H1 (cell line): ENCODE data around the gene PEX14. TPM values are rescaled to one million over a fixed set of nuclear protein-coding genes. Genes with fewer than 3 reads are reported as not detected.

Source experiments
- CTCF ChIA-PET: fragments of 300-600 bp; sonication (Branson Sonifier 250); formaldehyde crosslinking; loops from one replicate; lab custom pipeline; 2021; ENCODE audit not compliant: partially characterized antibody; lab: Charles Lee
- POLR2A ChIA-PET: fragments of 300-600 bp; sonication (Branson Sonifier 250); formaldehyde crosslinking; loops from one replicate; lab custom pipeline; 2021; ENCODE audit warnings: inconsistent platforms; ENCODE audit not compliant: partially characterized antibody; lab: Charles Lee
- DNase-seq, 2 experiments: peaks; one replicate each; pipeline versions ENCODE4 v3.0.0 to v3.0.0-alpha.2; 2010 to 2022; ENCODE audit warnings: low spot score in 2 of 2, low read depth in 1 of 2, mixed read lengths in 1 of 2
- FAIRE-seq: peaks from 2 replicates; lab custom pipeline; 2011; peaks lifted over from hg19 to GRCh38; lab: Jason Lieb, UNC
- H2AFZ ChIP-seq: 2 replicates; pipeline ENCODE4 v1.8.1; 2012; ENCODE audit warnings: low read length, inconsistent platforms
- H2AK5ac ChIP-seq: 2 replicates; pipeline ENCODE4 v1.6.1; 2013; ENCODE audit warnings: low read depth, low read length
- H2BK120ac ChIP-seq: replicated peaks from 2 replicates; pipeline ENCODE3; 2013; ENCODE audit warnings: low read depth, low read length, inconsistent platforms
- H2BK12ac ChIP-seq: 2 replicates; pipeline ENCODE4 v1.6.1; 2013; ENCODE audit warnings: low read depth, low read length
- H2BK15ac ChIP-seq: 2 replicates; pipeline ENCODE4 v1.6.1; 2013; ENCODE audit warnings: low read length
- H2BK20ac ChIP-seq: 2 replicates; pipeline ENCODE4 v1.6.1; 2013; ENCODE audit warnings: low read length
- H2BK5ac ChIP-seq: 2 replicates; pipeline ENCODE4 v1.6.1; 2013; ENCODE audit warnings: low read depth, low read length
- H3K14ac ChIP-seq: 2 replicates; pipeline ENCODE4 v1.6.1; 2013; ENCODE audit warnings: inconsistent platforms; ENCODE audit not compliant: insufficient read length
- H3K18ac ChIP-seq: 2 replicates; pipeline ENCODE4 v1.6.1; 2013; ENCODE audit warnings: low read length; ENCODE audit errors: extremely low read depth
- H3K23ac ChIP-seq: 2 replicates; pipeline ENCODE4 v1.6.1; 2013; ENCODE audit warnings: inconsistent platforms; ENCODE audit not compliant: insufficient read length
- H3K23me2 ChIP-seq: 2 replicates; pipeline ENCODE4 v1.6.1; 2013; ENCODE audit warnings: low read depth, low read length
- H3K27ac ChIP-seq: 2 replicates; pipeline ENCODE4 v1.6.1; 2011; ENCODE audit warnings: low read depth, low read length, inconsistent platforms
- H3K27me3 ChIP-seq, 4 experiments: replicated peaks in 1 of 4; 1 replicate in 1 of 4; 2 replicates in 3 of 4; pipeline versions ENCODE4 v1.6.1 to v1.8.1; 2011 to 2013; ENCODE audit warnings: low read length in 3 of 4, mild to moderate bottlenecking in 3 of 4, inconsistent platforms in 2 of 4, mixed read lengths in 2 of 4, moderate library complexity in 1 of 4; ENCODE audit not compliant: control insufficient read depth in 3 of 4, insufficient read depth in 3 of 4; ENCODE audit errors: extremely low read depth in 1 of 4
- H3K36me3 ChIP-seq, 4 experiments: 2 replicates each; pipeline versions ENCODE4 v1.6.1 to v1.8.1; 2011 to 2013; ENCODE audit warnings: mild to moderate bottlenecking in 4 of 4, low read length in 3 of 4, moderate library complexity in 2 of 4, control low read depth in 1 of 4, inconsistent platforms in 1 of 4; ENCODE audit not compliant: insufficient read depth in 4 of 4, control insufficient read depth in 2 of 4
- H3K4ac ChIP-seq: replicated peaks from 2 replicates; pipeline ENCODE3; 2013; ENCODE audit warnings: low read length, low read depth, mixed read lengths, inconsistent platforms; ENCODE audit not compliant: insufficient read length
- H3K4me1 ChIP-seq, 4 experiments: replicated peaks in 1 of 4; 1 replicate in 1 of 4; 2 replicates in 3 of 4; pipeline versions ENCODE4 v1.6.1 to v1.8.1; 2011 to 2013; ENCODE audit warnings: low read length in 3 of 4, inconsistent platforms in 2 of 4, mixed read lengths in 1 of 4; ENCODE audit not compliant: insufficient read depth in 4 of 4, control insufficient read depth in 3 of 4
- H3K4me2 ChIP-seq, 2 experiments: 2 replicates each; pipeline versions ENCODE4 v1.6.1 to v1.8.1; 2011 to 2013; ENCODE audit warnings: low read depth in 2 of 2, low read length in 2 of 2, control low read depth in 1 of 2, inconsistent platforms in 1 of 2, mild to moderate bottlenecking in 1 of 2; ENCODE audit not compliant: insufficient read depth in 1 of 2
- H3K4me3 ChIP-seq, 4 experiments: fragments of 200-600, 300-600 bp in 1 of 4; sonication (generic), shearing (Covaris generic), sonication (Bioruptor Twin) in 1 of 4; 2 replicates each; pipeline versions ENCODE4 v1.5.1 to v1.8.1; 2011 to 2016; ENCODE audit warnings: low read length in 4 of 4, low read depth in 3 of 4, control low read depth in 2 of 4, inconsistent platforms in 2 of 4, mild to moderate bottlenecking in 2 of 4, mixed read lengths in 1 of 4, moderate library complexity in 1 of 4; ENCODE audit not compliant: insufficient read depth in 2 of 4; ENCODE audit errors: extremely low read depth in 1 of 4
- H3K56ac ChIP-seq: replicated peaks from 2 replicates; pipeline ENCODE3; 2013; ENCODE audit warnings: low read depth, mild to moderate bottlenecking, mixed read lengths, low read length, inconsistent platforms; ENCODE audit not compliant: insufficient read length
- H3K79me1 ChIP-seq: 2 replicates; pipeline ENCODE4 v1.6.1; 2013; ENCODE audit warnings: low read depth, low read length, control low read depth
- H3K79me2 ChIP-seq, 2 experiments: 2 replicates each; pipeline versions ENCODE4 v1.6.1 to v1.8.1; 2012 to 2013; ENCODE audit warnings: low read length in 2 of 2, mild to moderate bottlenecking in 2 of 2, inconsistent platforms in 1 of 2; ENCODE audit not compliant: insufficient read depth in 2 of 2, control insufficient read depth in 1 of 2
- H3K9ac ChIP-seq, 4 experiments: replicated peaks in 1 of 4; 1 replicate in 1 of 4; 2 replicates in 3 of 4; pipeline versions ENCODE4 v1.6.1 to v1.8.1; 2011 to 2013; ENCODE audit warnings: low read depth in 3 of 4, low read length in 3 of 4, control low read depth in 2 of 4, mild to moderate bottlenecking in 2 of 4, moderate library complexity in 2 of 4, inconsistent platforms in 1 of 4; ENCODE audit errors: extremely low read depth in 1 of 4
- H3K9me3 ChIP-seq, 2 experiments: 2 replicates each; pipeline versions ENCODE4 v1.6.1 to v1.8.1; 2012 to 2013; ENCODE audit warnings: mild to moderate bottlenecking in 2 of 2, moderate library complexity in 2 of 2, control low read depth in 1 of 2, inconsistent platforms in 1 of 2, low read depth in 1 of 2, low read length in 1 of 2, mixed read lengths in 1 of 2; ENCODE audit not compliant: insufficient read depth in 2 of 2
- H4K20me1 ChIP-seq, 2 experiments: replicated peaks in 1 of 2; 2 replicates each; pipeline versions ENCODE3 to v1.8.1; 2011 to 2013; ENCODE audit warnings: inconsistent platforms in 2 of 2, low read length in 2 of 2, mild to moderate bottlenecking in 1 of 2; ENCODE audit not compliant: insufficient read depth in 2 of 2, control insufficient read depth in 1 of 2
- H4K5ac ChIP-seq: 2 replicates; pipeline ENCODE4 v1.6.1; 2013; ENCODE audit warnings: low read length, low read depth, mixed read lengths, inconsistent platforms; ENCODE audit not compliant: insufficient read length
- H4K8ac ChIP-seq: 2 replicates; pipeline ENCODE4 v1.8.0; 2013; ENCODE audit warnings: mild to moderate bottlenecking, moderate library complexity, low read length, inconsistent platforms; ENCODE audit not compliant: insufficient read depth; ENCODE audit errors: extremely low read depth
- H4K91ac ChIP-seq: replicated peaks from 2 replicates; pipeline ENCODE3; 2013; ENCODE audit warnings: low read length, mixed read lengths, inconsistent platforms; ENCODE audit not compliant: insufficient read length
- ASH2L ChIP-seq: fragments of 200-600, 300-600 bp; sonication (generic); IDR thresholded peaks from one replicate; pipeline ENCODE4 v1.7.1; 2017; ENCODE audit warnings: low read length
- BACH1 ChIP-seq: IDR thresholded peaks from 2 replicates; pipeline ENCODE4 v1.6.1; 2012; ENCODE audit warnings: low read length, improper control_type of control experiment
- BCL11A ChIP-seq, 2 experiments: IDR thresholded peaks; one replicate each; pipeline ENCODE4 v1.6.1; 2011; ENCODE audit warnings: low read depth in 2 of 2, low read length in 2 of 2, mild to moderate bottlenecking in 2 of 2
- HDAC6 ChIP-seq: IDR thresholded peaks from one replicate; pipeline ENCODE4 v1.7.1; 2012; ENCODE audit warnings: low read depth, mild to moderate bottlenecking, inconsistent platforms, low read length, moderate library complexity
- JUN ChIP-seq: IDR thresholded peaks from 2 replicates; pipeline ENCODE4 v1.6.1; 2011; ENCODE audit warnings: low read depth, mild to moderate bottlenecking, improper control_type of control experiment, low read length
- MAFK ChIP-seq: IDR thresholded peaks from 2 replicates; pipeline ENCODE4 v1.6.1; 2012; ENCODE audit warnings: low read depth, mild to moderate bottlenecking, improper control_type of control experiment, low read length
- NRF1 ChIP-seq: IDR thresholded peaks from 2 replicates; pipeline ENCODE4 v1.6.1; 2011; ENCODE audit warnings: mild to moderate bottlenecking, low read depth, low read length, improper control_type of control experiment
- SIX5 ChIP-seq: IDR thresholded peaks from 2 replicates; pipeline ENCODE4 v1.6.1; 2011; ENCODE audit warnings: mild to moderate bottlenecking, low read depth, low read length
- TAF1 ChIP-seq: IDR thresholded peaks from 2 replicates; pipeline ENCODE4 v1.6.1; 2011; ENCODE audit warnings: mild to moderate bottlenecking, low read depth, low read length
- TAF7 ChIP-seq: optimal IDR thresholded peaks from 2 replicates; pipeline ENCODE3; 2011; ENCODE audit warnings: low read depth, mild to moderate bottlenecking, inconsistent platforms, low read length, moderate library complexity, borderline replicate concordance
- WGBS, 2 experiments: shearing (Covaris generic) in 1 of 2; methylation state at CpG; one replicate each; pipeline versions ENCODE4 v1.1.6 to v1.1.7; 2013 to 2015; ENCODE audit warnings: low lambda C conversion rate in 2 of 2, mixed read lengths in 2 of 2, inconsistent platforms in 1 of 2, low coverage in 1 of 2, missing lambda C conversion rate in 1 of 2; ENCODE audit not compliant: insufficient replicate concordance in 2 of 2, insufficient coverage in 1 of 2, insufficient read length in 1 of 2; ENCODE audit errors: extremely low coverage in 1 of 2, missing lambda C conversion rate in 1 of 2; 5-methylcytosine and 5-hydroxymethylcytosine counted together
- polyA plus RNA-seq, 7 experiments: library from polyadenylated mRNA; depleted of rRNA in 3 of 7; stranded (reverse) in 5 of 7; unstranded in 2 of 7; fragments of >200 nt in 5 of 7; fragments of 200-250 nt in 2 of 7; gene quantifications; 1 replicate in 5 of 7; 2 replicates in 1 of 7; 4 replicates in 1 of 7; pipeline versions ENCODE4 v1.2.1 to v1.2.3, GENCODE V29; 2011 to 2013; ENCODE audit warnings: missing spikeins in 2 of 7, mixed read lengths in 2 of 7
- total RNA-seq: library from RNA; stranded (reverse); fragmentation: NEBNext Ultra II Directional; extraction: Animal tissue kit (Norgen Biotek cat#: 25700); gene quantifications from 2 replicates; pipeline ENCODE4 v1.2.1, GENCODE V29; 2021
- TF ChIP-seq, protein P1 (sequence below): IDR thresholded peaks from 2 replicates; pipeline ENCODE4 v1.6.1; 2012; ENCODE audit warnings: inconsistent platforms

PEX14 gene
- total and polyA plus RNA-seq, 2 of the 8 experiments (the other 6 are each of a cell fraction or from before 2014, with no cell fraction given), result 13.0 to 19.8 TPM

DNA sequence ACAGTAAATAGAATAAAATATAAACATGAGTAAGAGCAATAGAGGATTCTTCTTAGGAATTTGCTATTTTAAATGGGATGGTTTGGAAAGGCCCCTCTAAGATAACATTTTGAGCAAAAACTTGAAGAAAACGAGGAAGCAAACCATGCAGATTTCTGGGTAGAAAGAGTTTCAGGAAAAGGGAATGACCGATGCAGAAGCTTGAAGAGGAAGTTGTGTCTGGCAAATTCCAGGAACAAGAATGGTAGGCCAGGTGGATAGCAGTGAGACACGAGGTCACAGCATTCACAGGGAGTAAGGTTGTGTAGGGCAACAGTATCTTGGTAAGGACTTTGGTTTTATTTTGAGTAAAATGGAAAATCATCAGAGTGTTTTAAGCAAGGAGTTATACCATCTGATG lies 108.9 kb downstream of the PEX14 start:
- Histone ChIP-seq H2BK5ac (no peak overlapping the region), H2BK12ac (no peak overlapping the region), H3K79me1 (no peaks in the 10 kb centered on the region), H4K20me1 (no peaks in the 10 kb centered on the region), H3K27me3 (no peaks in the 10 kb centered on the region), H3K36me3 (no peaks in the 10 kb centered on the region), H4K8ac (no peak overlapping the region), H3K23me2 (no peaks in the 10 kb centered on the region), H4K5ac (no peak overlapping the region), H3K23ac (no peak overlapping the region), H2BK120ac (no peak overlapping the region), H3K4me2 (no peak overlapping the region), H2BK20ac (no peak overlapping the region), H2BK15ac (no peak overlapping the region), H3K18ac (no peak overlapping the region), H3K9ac (no peak overlapping the region), H3K27ac (no peak overlapping the region), H3K56ac (no peak overlapping the region), H3K4me1 (peaks cover 0 to 3% (median 0%) of the 10 kb centered on the region in 4 experiments; a peak in 2 of 7 replicates), H3K14ac (no peak overlapping the region), H4K91ac (no peak overlapping the region), H2AFZ (no peak overlapping the region), H2AK5ac (no peak overlapping the region)
- CTCF ChIA-PET, result interaction anchor here (0.8 to 1.4 kb wide), 2 partner anchors 12 to 14 kb away, joined by 3 to 7 read pairs; no protein-coding TSS in a partner anchor
- POLR2A ChIA-PET, result no interaction called here
- FAIRE-seq (no peak), DNase-seq (no peak)
- WGBS, 2 experiments, result 87% methylated on average over 3 of the region's 3 CpGs; no CpG with 5 or more reads in 1 of the 2 experiments
- TF ChIP-seq BCL11A (IDR thresholded peaks at IDR 0.05; ENCODE audit: low read depth in 2 of 2, low read length in 2 of 2) (no peak), TAF1 (no peak), ASH2L (no peak), BACH1 (no peak), JUN (no peak), SIX5 (no peak), NRF1 (no peak), MAFK (no peak), TAF7 (no peak), HDAC6 (no peak)
- TF ChIP-seq, protein P1, sequence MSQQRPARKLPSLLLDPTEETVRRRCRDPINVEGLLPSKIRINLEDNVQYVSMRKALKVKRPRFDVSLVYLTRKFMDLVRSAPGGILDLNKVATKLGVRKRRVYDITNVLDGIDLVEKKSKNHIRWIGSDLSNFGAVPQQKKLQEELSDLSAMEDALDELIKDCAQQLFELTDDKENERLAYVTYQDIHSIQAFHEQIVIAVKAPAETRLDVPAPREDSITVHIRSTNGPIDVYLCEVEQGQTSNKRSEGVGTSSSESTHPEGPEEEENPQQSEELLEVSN, result no peak
- TF ChIP-seq, all 59 proteins: peak for 0
- no peak overlapping the region for H3K4ac ChIP-seq
- no peak overlapping the region for H3K4me3 ChIP-seq
- no peaks in the 10 kb centered on the region for H3K9me3 ChIP-seq
- H3K79me2 ChIP-seq, result no peaks in the 10 kb centered on the region
